ENCODE measurements around the gene MSRB1.
"Not testable (repeated sequence)": the region's sequence is repeated elsewhere in the genome, so short reads cannot be mapped to it uniquely, and the experiment has no call there.

The MSRB1 gene

GRCh38 chr16:1915732-1916639, 27.0 kb downstream of the MSRB1 start:
- DNase-seq, result no peak

GRCh38 chr16:1914988-1915387, 28.0 kb downstream of the MSRB1 start:
- no peak for DNase-seq

- no peak for DNase-seq
Observed at GRCh38 chr16:1914084-1914608, 28.9 kb downstream of the MSRB1 start.

GRCh38 chr16:1913327-1914083, 29.5 kb downstream of the MSRB1 start:
- no peak for DNase-seq

GRCh38 chr16:1912215-1912543, 30.8 kb downstream of the MSRB1 start:
- no peak for DNase-seq

DNA sequence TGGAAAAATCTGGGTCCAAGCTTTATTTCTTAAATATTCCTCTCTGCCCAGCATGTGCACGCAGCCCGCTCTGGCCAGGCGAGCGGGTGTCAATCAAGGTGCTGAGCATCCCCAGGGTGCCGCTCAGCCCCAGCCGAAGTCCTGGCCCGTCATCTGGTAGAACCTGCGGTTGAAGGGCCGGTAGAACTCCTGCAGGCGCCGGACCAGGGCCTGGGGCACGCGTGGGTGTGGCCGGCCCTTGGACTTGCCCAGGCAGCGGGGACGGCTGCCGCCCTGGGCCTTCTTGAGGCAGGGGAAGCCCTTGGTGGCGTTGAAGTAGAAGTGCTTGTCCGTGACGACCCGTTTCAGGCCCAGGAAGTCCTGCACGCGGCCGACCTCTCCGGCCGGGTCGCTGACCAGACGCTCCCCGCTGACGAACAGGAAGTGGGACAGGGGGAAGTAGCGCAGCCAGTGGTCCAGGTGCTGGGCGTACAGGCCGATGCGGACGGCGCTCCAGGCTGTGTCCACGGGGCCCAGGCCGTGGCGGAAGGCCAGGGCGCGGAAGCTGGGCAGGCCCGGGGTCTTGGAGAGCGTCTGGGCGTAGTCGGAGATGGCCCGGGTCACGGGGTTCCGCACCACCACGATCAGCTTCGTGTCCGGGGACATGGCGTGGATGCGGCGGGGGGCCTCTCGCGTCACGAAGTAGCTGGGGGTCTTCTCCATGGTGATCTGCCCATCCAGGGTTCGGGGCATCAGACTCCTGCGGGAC, 31.4 kb downstream of the MSRB1 start:
- DNase-seq, result no peak

- no peak for DNase-seq
Observed at GRCh38 chr16:1909561-1910231, 33.3 kb downstream of the MSRB1 start.

DNA sequence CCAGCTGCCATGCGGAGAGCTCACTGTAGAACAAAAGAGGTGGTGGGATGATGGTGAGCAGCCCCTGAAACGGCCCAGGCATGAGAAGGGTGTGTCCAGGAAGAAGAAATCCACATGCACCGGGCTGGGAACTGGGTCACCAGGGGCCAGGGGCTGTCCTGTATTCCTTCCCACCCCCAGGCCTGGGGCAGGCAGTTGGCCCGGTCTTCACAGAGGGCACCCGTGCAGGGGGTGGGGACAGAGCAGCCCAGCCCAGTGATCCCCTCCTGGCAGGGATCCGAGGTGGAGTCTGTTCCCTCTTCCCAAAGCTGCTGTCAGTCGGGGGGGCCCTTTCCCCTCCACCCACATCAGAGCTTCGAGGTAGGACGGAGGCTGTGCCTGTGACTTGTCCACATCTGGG, 34.0 kb downstream of the MSRB1 start:
- no peak for DNase-seq

GRCh38 chr16:1908184-1908583, 34.8 kb downstream of the MSRB1 start:
- DNase-seq, result no peak

GRCh38 chr16:1907226-1907860, 35.7 kb downstream of the MSRB1 start:
- DNase-seq, result no peak

DNA sequence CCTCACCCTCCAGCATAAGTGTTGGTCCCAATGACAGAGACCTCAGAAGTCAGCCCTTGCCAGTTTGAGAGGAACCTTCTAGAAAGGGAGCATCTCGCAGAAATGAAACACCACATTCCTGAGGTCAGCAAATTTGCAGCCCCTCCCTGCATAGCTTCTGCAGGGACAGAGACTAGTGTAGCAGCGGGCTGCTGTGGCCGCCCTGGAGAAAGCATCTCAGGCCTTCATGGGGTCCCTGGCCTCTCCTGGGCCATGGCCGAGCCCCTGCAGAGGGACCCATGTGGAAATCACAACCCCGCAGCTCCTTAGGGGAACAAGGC, 36.2 kb downstream of the MSRB1 start:
- DNase-seq, result no peak

GRCh38 chr16:1906055-1906845, 36.7 kb downstream of the MSRB1 start:
- DNase-seq, result no peak

DNA sequence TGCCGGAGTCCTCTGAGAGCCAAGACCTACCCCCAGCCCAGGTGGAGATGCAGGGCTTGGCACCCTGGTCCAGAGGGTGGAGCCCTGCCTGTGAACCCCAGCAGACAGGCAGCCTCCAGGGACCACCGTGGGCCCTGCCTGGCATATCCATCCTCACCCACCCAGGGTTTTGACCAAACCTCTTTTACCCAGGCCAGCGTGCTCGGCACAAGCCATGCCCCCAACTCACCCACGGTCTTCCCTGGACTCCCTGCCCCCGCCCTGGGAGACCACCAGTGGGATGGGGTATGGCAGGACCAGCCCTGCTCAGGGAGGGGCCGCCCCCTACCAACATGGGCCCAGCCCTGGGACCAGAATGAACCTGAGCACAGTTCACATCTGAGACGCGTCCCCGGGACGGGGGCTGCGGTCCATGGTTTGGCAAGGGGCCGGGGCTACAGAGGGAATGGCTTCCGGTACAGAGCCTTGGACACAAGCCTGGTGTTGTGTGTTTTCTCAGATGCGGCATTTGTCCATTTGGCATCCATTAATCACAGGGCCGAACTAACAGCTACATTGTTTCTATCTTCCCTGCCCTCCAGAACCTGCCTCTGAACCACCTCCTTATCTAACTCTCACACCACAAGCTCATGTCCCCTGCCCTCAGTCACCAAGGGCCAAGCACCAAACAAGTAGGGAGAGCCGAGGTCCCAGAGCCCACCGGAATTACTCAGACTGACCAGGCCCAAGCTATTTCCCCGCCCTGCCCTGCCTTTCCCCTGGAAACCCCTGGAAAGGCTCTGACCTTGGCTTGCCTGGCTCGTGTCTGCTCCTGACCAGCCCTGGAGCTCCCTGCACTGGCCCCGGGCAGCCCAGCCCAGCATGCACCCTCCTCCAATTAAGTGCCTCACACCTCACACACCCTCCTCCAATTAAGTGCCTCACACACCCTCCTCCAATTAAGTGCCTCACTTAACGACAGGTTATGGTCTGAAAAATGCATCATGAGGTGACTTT, 38.9 kb downstream of the MSRB1 start:
- no peak for DNase-seq

DNA sequence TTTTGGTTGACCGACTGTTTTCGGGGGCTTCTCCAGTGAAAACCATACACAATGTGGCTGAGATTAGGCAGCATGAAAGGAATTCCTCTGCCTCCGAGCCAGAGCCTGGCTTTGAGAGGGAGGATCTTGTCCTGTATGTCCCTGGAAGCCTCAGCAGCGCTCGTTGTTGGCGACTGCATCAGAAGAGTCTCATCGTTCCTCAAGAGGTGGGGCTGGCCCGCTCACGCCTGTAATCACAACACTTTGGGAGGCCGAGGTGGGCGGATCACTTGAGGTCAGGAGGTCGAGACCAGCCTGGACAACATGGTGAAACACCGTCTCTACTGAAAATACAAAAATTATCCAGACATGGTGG, 39.8 kb downstream of the MSRB1 start:
- DNase-seq, result no peak

- DNase-seq, result no peak
Observed at GRCh38 chr16:1902547-1903219, 40.3 kb downstream of the MSRB1 start.

- DNase-seq, result no peak
Observed at GRCh38 chr16:1900452-1900774, 42.6 kb downstream of the MSRB1 start.

- peak in 1 of 4 experiments; percentile 35 for DNase-seq
Observed at GRCh38 chr16:1899641-1900451, 43.2 kb downstream of the MSRB1 start.

DNA sequence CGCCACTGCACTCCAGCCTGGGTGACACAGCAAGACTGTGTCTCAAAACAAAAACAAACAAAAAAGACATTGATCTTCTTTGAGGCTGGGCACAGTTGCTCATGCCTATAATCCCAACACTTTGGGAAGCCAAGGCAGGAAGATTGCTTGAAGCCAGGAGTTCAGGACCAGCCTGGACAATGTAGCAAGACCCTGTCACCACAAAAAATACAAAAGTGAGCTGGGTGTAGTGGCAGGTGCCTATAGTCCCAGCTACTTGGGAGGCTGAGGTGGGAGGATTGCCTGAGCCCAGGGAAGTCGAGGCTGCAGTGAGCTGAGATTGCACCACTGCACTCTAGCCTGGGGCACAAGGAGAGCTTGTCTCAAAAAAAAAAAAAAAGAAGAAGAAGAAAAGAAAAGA, 45.3 kb downstream of the MSRB1 start:
- not testable (repeated sequence) for DNase-seq
